ENCODE data around the gene KLHDC3.

Gene KLHDC3

DNA sequence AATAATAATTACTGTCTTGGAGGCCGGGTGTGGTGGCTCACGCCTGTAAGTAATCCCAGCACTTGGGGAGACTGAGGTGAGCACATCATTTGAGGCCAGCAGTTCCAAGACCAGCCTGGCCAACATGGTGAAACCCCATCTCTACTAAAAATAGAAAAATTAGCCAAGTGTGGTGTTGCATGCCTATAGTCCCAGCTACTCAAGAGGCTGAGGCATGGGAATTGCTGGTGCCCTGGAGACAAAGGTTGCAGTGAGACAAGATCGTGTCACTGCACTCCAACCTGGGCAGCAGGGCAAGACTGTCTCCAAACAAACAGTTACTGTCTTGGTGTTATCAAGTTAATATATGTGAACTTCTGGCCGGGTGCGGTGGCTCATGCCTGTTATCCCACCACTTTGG, 12.3 kb downstream of the KLHDC3 start:
- TF ChIP-seq, protein P1, sequence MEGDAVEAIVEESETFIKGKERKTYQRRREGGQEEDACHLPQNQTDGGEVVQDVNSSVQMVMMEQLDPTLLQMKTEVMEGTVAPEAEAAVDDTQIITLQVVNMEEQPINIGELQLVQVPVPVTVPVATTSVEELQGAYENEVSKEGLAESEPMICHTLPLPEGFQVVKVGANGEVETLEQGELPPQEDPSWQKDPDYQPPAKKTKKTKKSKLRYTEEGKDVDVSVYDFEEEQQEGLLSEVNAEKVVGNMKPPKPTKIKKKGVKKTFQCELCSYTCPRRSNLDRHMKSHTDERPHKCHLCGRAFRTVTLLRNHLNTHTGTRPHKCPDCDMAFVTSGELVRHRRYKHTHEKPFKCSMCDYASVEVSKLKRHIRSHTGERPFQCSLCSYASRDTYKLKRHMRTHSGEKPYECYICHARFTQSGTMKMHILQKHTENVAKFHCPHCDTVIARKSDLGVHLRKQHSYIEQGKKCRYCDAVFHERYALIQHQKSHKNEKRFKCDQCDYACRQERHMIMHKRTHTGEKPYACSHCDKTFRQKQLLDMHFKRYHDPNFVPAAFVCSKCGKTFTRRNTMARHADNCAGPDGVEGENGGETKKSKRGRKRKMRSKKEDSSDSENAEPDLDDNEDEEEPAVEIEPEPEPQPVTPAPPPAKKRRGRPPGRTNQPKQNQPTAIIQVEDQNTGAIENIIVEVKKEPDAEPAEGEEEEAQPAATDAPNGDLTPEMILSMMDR (IDR thresholded peaks at IDR 0.05) = no peak
- Histone ChIP-seq H3K4me3 (no peak overlapping the region), H3K27ac (no peak overlapping the region)
- DNase-seq (ENCODE audit: low spot score) = no peak

DNA sequence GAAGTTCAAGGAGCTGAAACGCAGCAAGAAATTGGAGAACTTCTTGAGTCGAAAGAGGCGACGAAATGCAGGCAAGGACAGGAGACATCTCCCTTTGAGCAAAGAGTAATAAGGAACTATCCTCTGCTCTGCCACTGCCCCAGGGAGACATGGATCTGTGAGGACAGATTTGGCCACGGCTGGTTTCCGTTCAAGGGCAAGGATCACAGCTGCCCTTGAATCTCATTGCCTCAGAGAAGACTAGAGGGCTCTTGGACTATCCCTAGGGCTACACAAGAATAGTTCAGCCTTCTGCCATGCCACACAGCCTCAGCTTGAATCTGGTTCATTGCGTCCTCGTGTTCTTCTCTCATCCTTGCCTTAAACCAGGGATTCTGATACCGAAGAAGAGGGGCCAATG, 15.1 kb downstream of the KLHDC3 start:
- no peak for DNase-seq (ENCODE audit: low spot score)
- Histone ChIP-seq H3K27ac (no peak overlapping the region), H3K4me3 (no peak overlapping the region)
- TF ChIP-seq, protein P1 (IDR thresholded peaks at IDR 0.05) = no peak

DNA sequence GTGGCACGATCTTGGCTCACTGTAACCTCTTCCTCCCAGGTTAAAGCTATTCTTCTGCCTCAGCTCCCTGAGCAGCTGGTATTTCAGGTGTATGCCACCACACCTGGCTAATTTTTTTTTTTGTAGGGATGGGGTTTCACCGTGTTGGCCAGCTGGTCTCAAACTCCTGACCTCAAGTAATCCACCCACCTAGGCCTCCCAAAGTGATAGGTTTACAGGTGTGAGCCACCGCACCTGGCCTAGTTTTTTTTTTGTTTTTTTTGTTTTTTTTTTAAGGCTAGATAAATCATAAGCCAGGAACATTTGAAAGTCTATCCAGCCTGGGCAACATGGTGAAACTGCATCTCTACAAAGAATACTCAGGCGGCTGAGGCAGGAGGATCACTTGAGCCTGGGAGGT, 18.3 kb downstream of the KLHDC3 start:
- Histone ChIP-seq H3K4me3 (no peak overlapping the region), H3K27ac (no peak overlapping the region)
- DNase-seq (ENCODE audit: low spot score) = no peak
- TF ChIP-seq, protein P1 (IDR thresholded peaks at IDR 0.05) = no peak

DNA sequence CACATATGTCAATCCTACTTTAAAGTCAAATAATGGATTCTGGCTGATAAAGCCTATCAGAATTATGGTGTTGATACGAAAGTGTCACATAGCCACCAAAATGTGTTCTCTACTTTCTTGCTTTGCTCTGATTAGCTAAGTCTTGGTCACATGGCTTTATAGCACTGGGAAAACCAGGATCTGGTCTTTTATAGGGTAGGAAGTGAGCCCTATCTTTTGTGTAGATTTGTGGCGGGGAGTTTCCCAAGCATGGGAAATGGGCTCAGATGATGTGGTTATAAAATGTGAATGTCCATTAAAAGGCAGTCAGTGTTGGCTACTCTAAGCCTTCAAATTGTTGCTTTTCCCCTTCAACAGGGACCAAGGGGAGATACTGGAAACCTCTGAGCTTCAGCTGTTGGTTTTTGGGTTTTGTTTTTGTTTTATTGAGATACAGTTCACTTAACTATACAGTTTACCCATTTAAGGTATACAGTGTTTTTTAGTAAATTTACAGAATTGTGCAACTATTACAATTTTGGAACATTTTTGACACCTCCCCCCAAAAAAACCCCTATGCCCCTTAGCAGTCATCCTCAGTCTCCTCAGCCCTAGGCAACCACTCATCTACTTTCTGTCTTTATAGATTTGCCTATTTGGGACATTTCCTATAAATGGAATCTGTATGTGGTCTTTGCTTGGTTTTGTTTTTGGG, 19.6 kb downstream of the KLHDC3 start:
- Histone ChIP-seq H3K27ac (no peak overlapping the region), H3K4me3 (no peak overlapping the region)
- no peak for DNase-seq (ENCODE audit: low spot score)

DNA sequence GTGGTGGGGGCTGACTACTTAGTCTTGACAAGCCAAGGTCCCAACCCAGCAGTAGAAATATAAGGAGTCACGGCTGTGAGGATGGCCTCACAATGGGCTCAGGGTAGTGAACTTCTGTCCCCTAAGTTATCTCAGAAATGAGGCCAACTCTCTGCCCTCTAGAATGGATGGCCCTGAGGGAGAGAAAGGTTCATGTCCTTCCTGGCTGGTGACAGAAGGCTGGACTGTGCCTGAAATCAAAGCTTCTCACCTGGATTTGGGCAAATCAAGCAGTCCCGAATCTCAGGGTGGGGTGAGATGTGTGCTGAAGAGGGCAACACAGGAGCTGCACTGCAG, 20.1 kb downstream of the KLHDC3 start:
- H3K27ac ChIP-seq = no peak overlapping the region
- TF ChIP-seq, protein P1 (IDR thresholded peaks at IDR 0.05) = no peak
- no peak overlapping the region for H3K4me3 ChIP-seq
- DNase-seq (ENCODE audit: low spot score) = no peak

More for the DNA sequence above, 19.6 kb downstream of the KLHDC3 start:
- TF ChIP-seq, protein P1 (IDR thresholded peaks at IDR 0.05) = no peak

DNA sequence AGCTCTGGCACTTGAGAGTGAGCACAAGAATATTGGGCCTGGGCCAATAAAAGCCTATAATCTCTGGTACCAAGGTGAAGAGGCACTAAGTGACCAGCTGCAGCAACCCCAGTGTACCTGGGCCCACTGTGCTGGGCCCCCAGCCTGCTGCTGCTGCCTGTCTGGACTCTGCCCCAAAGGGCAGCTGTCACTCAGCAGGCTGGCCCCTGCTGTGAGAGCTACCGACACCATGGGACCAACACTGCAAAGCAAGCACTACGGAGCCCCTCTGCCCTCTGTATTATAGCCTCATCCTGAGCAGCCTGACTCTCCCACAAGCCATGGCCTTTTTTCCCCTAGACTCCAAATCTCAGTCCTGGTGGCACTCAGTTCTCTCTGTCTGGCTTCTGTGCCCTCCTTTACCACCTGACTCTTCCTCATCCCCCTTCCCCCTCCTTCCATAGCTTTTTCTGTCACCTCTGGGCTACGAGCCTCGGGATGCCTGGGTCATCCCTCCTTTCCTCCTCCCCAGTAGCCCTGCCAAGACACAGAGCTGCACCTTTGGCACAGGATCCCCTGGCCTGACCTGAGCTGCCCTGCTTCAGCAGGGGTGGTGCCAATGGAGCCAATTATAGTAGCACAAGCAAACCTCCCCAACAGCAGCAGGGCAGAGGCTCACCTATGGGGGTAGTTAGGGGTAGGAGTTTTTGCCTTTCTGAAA, 21.6 kb downstream of the KLHDC3 start:
- no peak for DNase-seq (ENCODE audit: low spot score)
- Histone ChIP-seq H3K4me3 (no peak overlapping the region), H3K27ac (no peak overlapping the region)
- TF ChIP-seq, protein P1 (IDR thresholded peaks at IDR 0.05) = no peak

DNA sequence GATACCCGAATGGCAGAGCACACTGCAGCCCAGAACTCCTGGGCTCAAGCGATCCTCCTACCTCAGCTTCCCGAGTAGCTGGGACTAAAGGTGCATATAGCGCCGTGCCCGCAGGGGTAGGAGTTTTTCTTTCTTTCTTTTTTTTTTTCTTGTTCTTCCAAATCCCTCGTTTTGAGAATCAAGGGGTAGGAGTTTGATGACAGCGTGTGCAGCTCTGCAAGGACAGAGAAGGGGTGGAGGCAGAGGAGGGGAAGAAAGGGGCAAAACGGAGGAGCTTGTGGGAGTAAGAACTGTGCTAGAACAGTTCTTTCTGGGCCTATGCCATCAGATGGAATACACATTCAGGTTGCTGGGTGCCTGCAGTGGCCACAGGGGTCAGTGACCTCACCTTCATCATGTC, 22.7 kb downstream of the KLHDC3 start:
- no peak overlapping the region for H3K27ac ChIP-seq
- no peak overlapping the region for H3K4me3 ChIP-seq
- TF ChIP-seq, protein P1 (IDR thresholded peaks at IDR 0.05) = no peak
- DNase-seq (ENCODE audit: low spot score) = no peak
